ENCODE results near the gene ACSF3. TPM values are rescaled to one million over a fixed set of nuclear protein-coding genes. Genes with fewer than 3 reads are reported as not detected.

The ACSF3 gene
- total RNA-seq, 4 donors from 2014 or later: 26.1 to 55.1 (median 32.5) TPM

DNA sequence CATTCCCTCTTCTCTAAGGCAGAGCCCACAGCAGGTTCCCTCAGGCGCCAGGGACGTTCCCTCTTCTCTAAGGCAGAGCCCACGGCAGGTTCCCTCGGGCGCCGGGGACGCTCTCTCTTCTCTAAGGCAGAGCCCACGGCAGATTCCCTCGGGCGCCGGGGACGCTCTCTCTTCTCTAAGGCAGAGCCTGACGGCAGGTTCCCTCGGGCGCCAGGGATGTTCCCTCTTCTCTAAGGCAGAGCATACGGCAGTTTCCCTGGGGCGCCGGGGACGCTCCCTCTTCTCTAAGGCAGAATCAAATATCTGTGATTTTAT, 24.3 kb downstream of the ACSF3 start:
- Histone ChIP-seq H3K27ac (no peak overlapping the region), H3K36me3 (peaks cover 78% of the 10 kb centered on the region), H3K4me1 (peaks cover 14% of the 10 kb centered on the region), H3K27me3 (no peaks in the 10 kb centered on the region), H3K9me3 (no peaks in the 10 kb centered on the region), H3K4me3 (no peak overlapping the region)
- WGBS: 89% methylated on average over 19 of the region's 19 CpGs
- TF ChIP-seq POLR2A (IDR thresholded peaks at IDR 0.05) (no peak), POLR2AphosphoS5 (IDR thresholded peaks at IDR 0.05) (no peak), EP300 (IDR thresholded peaks at IDR 0.05) (no peak)
- TF ChIP-seq, protein P1, sequence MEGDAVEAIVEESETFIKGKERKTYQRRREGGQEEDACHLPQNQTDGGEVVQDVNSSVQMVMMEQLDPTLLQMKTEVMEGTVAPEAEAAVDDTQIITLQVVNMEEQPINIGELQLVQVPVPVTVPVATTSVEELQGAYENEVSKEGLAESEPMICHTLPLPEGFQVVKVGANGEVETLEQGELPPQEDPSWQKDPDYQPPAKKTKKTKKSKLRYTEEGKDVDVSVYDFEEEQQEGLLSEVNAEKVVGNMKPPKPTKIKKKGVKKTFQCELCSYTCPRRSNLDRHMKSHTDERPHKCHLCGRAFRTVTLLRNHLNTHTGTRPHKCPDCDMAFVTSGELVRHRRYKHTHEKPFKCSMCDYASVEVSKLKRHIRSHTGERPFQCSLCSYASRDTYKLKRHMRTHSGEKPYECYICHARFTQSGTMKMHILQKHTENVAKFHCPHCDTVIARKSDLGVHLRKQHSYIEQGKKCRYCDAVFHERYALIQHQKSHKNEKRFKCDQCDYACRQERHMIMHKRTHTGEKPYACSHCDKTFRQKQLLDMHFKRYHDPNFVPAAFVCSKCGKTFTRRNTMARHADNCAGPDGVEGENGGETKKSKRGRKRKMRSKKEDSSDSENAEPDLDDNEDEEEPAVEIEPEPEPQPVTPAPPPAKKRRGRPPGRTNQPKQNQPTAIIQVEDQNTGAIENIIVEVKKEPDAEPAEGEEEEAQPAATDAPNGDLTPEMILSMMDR (IDR thresholded peaks at IDR 0.05): no peak
- no peak for DNase-seq (ENCODE audit: low spot score in 2 of 2)

GRCh38 chr16:89118361-89119165, 24.9 kb downstream of the ACSF3 start:
- TF ChIP-seq POLR2AphosphoS5 (IDR thresholded peaks at IDR 0.05): no peak
- no peak for TF ChIP-seq POLR2A (IDR thresholded peaks at IDR 0.05)
- TF ChIP-seq, protein P1 (IDR thresholded peaks at IDR 0.05): no peak
- no peak for TF ChIP-seq EP300 (IDR thresholded peaks at IDR 0.05)
- no peaks in the 10 kb centered on the region for H3K27me3 ChIP-seq
- H3K27ac ChIP-seq: no peak overlapping the region
- H3K4me3 ChIP-seq: no peak overlapping the region
- H3K36me3 ChIP-seq: peaks cover 78% of the 10 kb centered on the region
- WGBS: 87% methylated on average over 17 of the region's 23 CpGs
- DNase-seq (ENCODE audit: low spot score in 2 of 2): no peak
- peaks cover 20% of the 10 kb centered on the region for H3K4me1 ChIP-seq
- H3K9me3 ChIP-seq: no peaks in the 10 kb centered on the region

- no peak for DNase-seq (ENCODE audit: low spot score in 2 of 2)
- H3K4me1 ChIP-seq: peaks cover 21% of the 10 kb centered on the region
- 88% methylated on average over 22 of the region's 24 CpGs for WGBS
- no peak overlapping the region for H3K27ac ChIP-seq
- H3K27me3 ChIP-seq: no peaks in the 10 kb centered on the region
- H3K36me3 ChIP-seq: peaks cover 76% of the 10 kb centered on the region
- TF ChIP-seq POLR2A (IDR thresholded peaks at IDR 0.05) (no peak), POLR2AphosphoS5 (IDR thresholded peaks at IDR 0.05) (no peak), EP300 (IDR thresholded peaks at IDR 0.05) (no peak)
- TF ChIP-seq, protein P1 (IDR thresholded peaks at IDR 0.05): no peak
- H3K9me3 ChIP-seq: no peaks in the 10 kb centered on the region
- H3K4me3 ChIP-seq: no peak overlapping the region
These were observed 25.5 kb downstream of the ACSF3 start for GRCh38 chr16:89119166-89119621.

DNA sequence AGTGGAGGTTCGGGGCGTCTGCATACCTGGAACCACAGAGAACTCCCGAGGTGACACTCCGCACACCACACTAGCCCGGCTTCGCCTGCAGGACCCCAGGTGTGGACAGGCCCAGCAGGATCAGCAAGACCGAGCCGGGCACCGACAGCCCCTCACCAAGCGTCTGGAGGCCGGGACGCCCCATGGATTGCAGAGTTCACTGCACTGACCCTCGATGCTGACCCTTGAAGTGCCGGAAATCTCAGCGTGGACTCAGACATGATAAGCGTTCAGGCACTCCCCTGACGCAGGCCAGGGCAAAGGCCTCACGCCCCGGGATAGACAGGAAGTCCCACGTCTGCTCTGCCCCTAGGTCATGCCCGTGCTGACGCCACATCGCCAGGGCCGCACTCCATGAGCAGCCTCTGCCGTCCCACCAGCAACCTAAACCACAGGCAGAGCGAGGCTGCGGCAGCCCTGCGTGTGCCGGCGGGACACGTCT, 26.0 kb downstream of the ACSF3 start:
- Histone ChIP-seq H3K9me3 (no peaks in the 10 kb centered on the region), H3K27me3 (no peaks in the 10 kb centered on the region), H3K4me3 (no peak overlapping the region), H3K27ac (no peak overlapping the region), H3K4me1 (peaks cover 16% of the 10 kb centered on the region), H3K36me3 (peaks cover 71% of the 10 kb centered on the region)
- WGBS: 92% methylated on average over 17 of the region's 31 CpGs
- no peak for TF ChIP-seq EP300 (IDR thresholded peaks at IDR 0.05)
- TF ChIP-seq, protein P1 (IDR thresholded peaks at IDR 0.05): no peak
- TF ChIP-seq POLR2A (IDR thresholded peaks at IDR 0.05): no peak
- no peak for TF ChIP-seq POLR2AphosphoS5 (IDR thresholded peaks at IDR 0.05)
- no peak for DNase-seq (ENCODE audit: low spot score in 2 of 2)

DNA sequence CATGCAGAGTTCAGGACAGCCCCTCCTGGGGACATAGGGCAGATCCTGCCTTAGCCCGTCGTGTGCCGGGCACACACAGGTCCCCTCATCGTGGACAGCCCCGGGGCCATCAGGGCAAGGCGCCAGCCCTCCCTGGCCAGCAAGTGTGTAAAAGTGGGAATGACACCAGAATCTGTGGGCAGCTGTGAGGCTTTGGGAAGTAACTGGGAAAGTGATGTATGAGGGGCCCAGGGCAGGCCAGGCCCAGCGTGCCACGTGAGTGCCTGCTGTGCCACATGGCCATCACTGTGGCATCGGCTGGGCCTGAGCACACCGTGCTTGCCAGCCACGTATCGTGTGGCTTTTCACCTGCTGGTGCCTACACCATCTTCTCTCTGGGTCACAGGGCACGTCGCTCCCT, 26.6 kb downstream of the ACSF3 start:
- WGBS: 94% methylated on average over 13 of the region's 14 CpGs
- TF ChIP-seq, protein P1 (IDR thresholded peaks at IDR 0.05): no peak
- Histone ChIP-seq H3K36me3 (peaks cover 68% of the 10 kb centered on the region), H3K27me3 (no peaks in the 10 kb centered on the region), H3K9me3 (no peaks in the 10 kb centered on the region), H3K27ac (no peak overlapping the region), H3K4me1 (peaks cover 10% of the 10 kb centered on the region), H3K4me3 (no peak overlapping the region)
- no peak for DNase-seq (ENCODE audit: low spot score in 2 of 2)
